ENCODE results near the gene RGS1.

Gene RGS1

GRCh38 chr1:192581131-192581927, 5.8 kb downstream of the RGS1 start:
- DNase-seq (ENCODE audit: low read depth), result no peak

GRCh38 chr1:192584866-192585265, 9.3 kb downstream of the RGS1 start:
- no peak for DNase-seq (ENCODE audit: low read depth)

DNA sequence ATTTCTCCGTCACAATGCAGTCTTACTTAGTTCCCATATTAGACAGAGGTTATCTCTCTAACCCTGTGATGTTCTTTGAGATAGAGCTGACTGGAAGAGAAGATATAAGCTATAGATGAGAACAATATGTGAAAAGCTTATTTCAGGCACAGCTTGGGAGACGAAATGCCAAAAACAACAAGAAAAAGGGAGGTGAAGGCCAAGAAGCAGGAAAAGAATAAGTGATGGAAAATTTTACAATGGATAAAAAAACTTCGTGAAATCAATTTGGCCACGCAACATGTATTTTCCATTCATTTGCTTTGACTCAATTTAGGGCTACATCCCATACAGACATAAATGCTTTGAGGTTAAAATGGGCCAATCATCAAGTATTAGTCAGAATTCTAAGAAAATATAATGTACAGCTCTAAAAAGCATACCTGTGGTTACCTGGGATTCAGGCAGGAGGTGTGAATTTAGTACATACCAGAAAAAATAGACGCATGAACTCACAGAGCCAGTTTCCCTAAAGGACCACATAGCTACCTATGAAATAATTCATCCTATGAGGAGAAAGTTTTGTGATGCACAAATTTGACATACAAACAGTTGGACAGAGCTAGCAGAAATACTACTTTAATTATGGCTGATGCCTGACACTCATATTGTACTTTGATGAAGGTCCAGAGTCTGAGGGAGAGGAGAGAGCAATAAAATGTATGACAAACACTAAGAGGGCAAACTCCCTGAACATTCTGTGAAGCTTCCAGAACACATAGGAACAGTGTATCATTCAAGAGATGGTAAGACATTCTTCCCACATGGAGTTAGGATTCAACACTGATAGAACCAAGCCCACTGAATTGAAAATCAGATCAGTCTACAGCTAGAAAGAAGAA, 12.1 kb downstream of the RGS1 start:
- no peak for DNase-seq (ENCODE audit: low read depth)

- DNase-seq (ENCODE audit: low read depth), result no peak
These were observed 13.0 kb downstream of the RGS1 start for GRCh38 chr1:192588546-192588945.

GRCh38 chr1:192589813-192590212, 14.2 kb downstream of the RGS1 start:
- no peak for DNase-seq (ENCODE audit: low read depth)

- no peak for DNase-seq (ENCODE audit: low read depth)
These were observed 16.9 kb downstream of the RGS1 start for GRCh38 chr1:192592517-192592916.

DNA sequence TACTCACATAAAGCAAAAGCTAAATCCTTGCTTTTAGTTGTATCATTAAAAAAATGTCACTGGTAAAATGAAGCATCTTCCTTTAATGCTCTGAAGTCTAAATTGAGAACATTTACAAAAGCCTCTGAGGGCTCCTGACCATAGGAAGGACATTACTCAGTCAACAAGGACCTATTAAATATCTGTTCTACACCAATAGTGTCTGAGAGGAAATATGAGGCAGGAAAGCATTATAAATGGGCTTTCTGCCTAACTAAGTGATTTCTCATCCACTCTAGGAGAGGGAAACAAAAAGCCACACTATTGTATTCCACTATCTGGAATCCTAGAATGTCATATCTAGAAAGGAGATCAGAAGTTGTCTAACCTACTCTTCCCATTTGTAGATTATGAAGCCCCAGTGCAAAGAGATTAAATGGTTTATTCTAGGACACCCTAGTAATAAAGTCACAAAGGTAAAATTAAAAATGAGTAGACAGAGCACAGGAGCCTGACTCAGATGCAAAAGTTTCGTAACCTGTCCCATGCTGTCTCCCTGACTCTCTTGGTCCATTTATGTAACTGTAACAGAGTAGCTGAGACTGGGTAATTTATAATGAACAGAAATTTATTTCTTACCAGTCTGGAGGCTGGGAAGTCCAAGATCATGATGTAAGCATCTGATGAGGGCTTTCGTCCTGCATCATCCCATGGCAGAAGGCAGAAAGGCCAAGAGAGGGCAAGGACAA, 17.6 kb downstream of the RGS1 start:
- DNase-seq (ENCODE audit: low read depth), result no peak

GRCh38 chr1:192595299-192595698, 19.7 kb downstream of the RGS1 start:
- no peak for DNase-seq (ENCODE audit: low read depth)

GRCh38 chr1:192598589-192598988, 23.0 kb downstream of the RGS1 start:
- DNase-seq (ENCODE audit: low read depth), result no peak

DNA sequence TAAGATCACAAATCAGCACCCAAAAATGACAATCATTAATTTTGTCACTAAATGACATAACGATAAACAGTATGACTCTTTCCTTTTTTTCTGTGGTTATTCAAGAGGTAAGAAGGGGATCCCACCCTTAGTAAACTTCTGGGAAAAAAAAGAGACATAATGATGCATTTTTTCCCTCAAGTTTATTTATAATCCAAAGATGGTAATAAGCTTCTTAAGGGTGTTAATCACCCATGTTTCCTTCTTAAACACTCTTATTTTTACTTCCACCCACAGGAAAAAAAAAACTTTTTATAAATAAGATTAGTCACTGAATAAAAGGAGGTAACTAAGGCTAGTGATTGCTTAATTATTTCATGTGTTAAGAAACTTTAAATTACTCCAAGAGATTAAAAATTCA, 24.7 kb downstream of the RGS1 start:
- no peak for DNase-seq (ENCODE audit: low read depth)

GRCh38 chr1:192601143-192601542, 25.6 kb downstream of the RGS1 start:
- DNase-seq (ENCODE audit: low read depth), result no peak

DNA sequence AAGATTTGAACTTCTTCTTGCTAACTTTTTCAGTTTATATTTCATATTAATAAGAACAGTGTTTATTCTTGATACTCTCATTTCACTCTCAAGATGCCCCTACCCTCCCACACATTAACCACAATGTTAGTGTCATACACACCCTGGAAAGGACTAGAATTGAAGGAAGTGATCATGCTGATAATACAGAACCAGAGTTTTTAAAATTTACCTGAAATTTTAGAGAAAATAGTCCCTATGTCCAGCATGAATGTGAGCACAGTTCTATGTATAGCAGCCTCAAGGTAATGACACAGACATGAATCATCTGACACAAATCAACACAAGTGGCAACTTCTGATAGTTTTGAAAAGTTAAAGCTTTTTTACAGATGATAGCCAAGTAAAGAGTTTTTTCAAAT, 26.0 kb downstream of the RGS1 start:
- no peak for DNase-seq (ENCODE audit: low read depth)

DNA sequence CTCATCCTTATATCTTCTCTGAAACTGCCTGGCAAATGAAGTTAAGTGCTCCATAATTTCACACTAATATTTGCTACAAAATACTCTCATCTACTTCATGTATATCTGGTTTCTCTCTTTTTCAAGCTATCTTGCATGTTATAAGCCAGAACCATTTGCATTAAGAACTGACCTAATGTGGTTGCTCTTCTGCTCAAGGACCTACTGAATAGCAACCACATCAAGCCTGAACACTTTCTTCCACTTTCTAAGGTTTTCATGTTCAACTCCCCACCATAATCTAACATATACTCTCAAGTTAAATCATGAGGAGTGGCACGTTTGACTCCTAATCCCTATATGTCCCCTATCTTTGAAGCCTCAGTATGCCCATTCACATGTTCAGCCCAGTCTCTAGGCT, 27.2 kb downstream of the RGS1 start:
- no peak for DNase-seq (ENCODE audit: low read depth)

GRCh38 chr1:192603218-192603787, 27.7 kb downstream of the RGS1 start:
- no peak for DNase-seq (ENCODE audit: low read depth)

DNA sequence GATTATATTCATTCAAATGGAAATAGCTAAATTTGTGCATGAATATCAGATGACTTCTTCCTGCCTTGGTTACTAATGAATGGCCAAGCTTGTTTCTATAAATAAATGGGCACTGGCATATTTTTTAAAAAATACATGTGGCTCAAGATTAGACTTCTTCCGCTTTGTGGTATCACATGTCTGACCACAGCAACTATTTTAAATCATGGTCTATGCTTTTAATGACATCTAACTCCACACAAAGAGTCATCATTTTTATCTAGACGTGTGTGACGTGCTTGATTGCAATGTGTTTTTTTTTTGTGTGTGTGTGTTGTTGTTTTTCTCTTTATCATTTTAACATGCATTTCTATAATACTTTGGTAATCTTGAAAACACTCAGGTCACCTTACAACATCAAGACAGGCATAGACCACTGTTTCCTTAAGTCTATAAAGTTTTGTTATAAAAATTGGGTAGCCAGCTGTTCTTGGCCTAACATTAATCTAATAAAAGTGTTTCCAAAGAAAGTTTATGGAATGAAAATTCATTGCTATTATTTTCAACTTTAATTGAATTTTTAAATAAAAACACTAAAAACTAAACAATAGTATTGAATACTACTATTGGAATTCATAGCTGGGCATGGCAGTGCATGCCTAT, 29.5 kb downstream of the RGS1 start:
- no peak for DNase-seq (ENCODE audit: low read depth)

GRCh38 chr1:192608671-192609070, 33.1 kb downstream of the RGS1 start:
- no peak for DNase-seq (ENCODE audit: low read depth)

DNA sequence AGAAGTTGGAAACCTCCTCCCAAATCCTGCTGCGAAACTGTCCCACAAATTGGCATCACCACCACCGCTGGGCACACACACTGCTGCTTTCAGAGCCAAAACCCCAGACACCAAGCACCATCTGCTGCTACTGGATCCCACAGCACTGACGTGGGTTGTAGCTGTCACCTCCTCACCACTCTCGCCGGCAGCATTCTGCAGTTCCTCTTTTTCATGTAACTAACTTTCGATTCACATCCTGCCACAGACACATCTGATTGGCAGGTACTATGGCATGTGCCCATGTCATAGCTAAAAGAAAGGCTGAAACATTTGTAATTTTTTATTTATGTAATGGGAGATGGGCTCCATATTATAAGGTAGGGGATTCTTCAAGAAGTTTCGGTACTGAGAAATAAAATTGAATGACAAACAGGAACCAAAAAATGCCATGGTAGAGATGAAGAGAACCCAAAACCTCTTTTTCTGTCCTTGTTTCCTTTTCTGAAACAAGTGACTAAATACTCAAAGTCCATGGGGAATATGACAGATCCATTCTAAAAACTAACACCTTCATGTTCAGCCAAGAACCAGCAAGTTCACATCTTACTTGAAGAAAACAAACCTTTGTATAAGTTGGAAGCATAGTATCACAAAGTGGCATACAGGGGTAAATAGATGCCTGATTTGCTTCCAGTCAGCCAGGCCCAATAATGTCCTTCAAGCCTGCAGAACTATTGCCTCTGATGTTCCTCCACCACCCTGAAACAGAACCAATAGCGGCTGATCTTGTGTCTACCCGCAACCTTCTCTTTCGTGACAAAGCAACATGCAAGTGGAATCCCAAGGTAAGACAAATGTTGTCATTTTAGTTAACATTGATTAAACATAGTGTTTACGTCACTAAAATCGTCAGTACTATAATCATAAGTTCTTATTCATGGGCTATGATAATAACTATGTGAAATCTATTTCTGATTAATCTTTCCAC, 33.8 kb downstream of the RGS1 start:
- peak; percentile 27 for DNase-seq (ENCODE audit: low read depth)

- no peak for DNase-seq (ENCODE audit: low read depth)
These were observed 34.7 kb downstream of the RGS1 start for GRCh38 chr1:192610112-192610889.

DNA sequence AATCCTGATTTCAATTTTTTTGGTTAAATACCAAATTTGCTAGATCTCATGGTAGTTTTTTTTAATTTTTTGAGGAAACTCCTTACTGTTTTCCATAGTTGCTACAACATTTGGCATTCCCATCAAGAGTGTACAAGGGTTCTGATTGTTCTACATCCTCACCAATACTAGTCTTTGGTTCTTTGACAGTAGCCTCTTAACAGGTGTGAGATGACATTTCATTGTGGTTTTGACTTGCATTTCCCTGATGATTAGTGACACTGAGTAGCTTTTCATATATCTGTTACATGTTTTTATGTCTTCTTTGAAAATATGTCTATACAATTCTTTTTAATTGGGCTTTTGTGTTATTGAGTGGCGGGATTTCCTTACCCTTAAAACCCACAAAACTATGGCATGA, 39.5 kb downstream of the RGS1 start:
- DNase-seq (ENCODE audit: low read depth), result no peak

All from stimulated activated CD8-positive, alpha-beta memory T cell treated with anti-CD3 and anti-CD28 coated beads, Interleukin-4, amount 100 ng/mL, for 24 hours (primary cell).